Tibial nerve (tissue), 3 donors: ENCODE results near the gene PRKG1.

ENCODE experiments used
- CTCF ChIP-seq, 5 experiments: fragments of 200-600 bp in 3 of 5; fragments of 450-650 bp in 2 of 5; sonication (generic) in 3 of 5; IDR thresholded peaks; one replicate each; pipeline ENCODE4 v1.5.1; 2016 to 2019; ENCODE audit warnings: antibody characterized with exemption in 5 of 5, mild to moderate bottlenecking in 3 of 5, moderate library complexity in 2 of 5
- POLR2A ChIP-seq, 2 donors: fragments of 450-650 bp; IDR thresholded peaks; one replicate each; pipeline ENCODE4 v1.6.1; 2017; ENCODE audit warnings: antibody characterized with exemption in 2 of 2, mild to moderate bottlenecking in 2 of 2, moderate library complexity in 2 of 2

- TF ChIP-seq POLR2A (IDR thresholded peaks at IDR 0.05): no peak
- no peak for TF ChIP-seq CTCF (IDR thresholded peaks at IDR 0.05)
Measured at GRCh38 chr10:51057925-51058324, 16.4 kb upstream of the PRKG1 start.
